Glutamatergic neuron (in vitro differentiated cells): ENCODE results near the gene PCDH9. TPM values are rescaled to one million over a fixed set of nuclear protein-coding genes. Genes with fewer than 3 reads are reported as not detected.

Experiments used
- DNase-seq: peaks from one replicate; pipeline ENCODE4 v3.0.0; 2022
- H3K27ac Mint-ChIP-seq: one replicate; pipeline ENCODE4 v1.8.0; 2020; ENCODE audit warnings: mild to moderate bottlenecking, mixed read lengths, inconsistent platforms; ENCODE audit not compliant: unreplicated experiment
- H3K27me3 Mint-ChIP-seq: one replicate; pipeline ENCODE4 v1.8.0; 2020; ENCODE audit warnings: mild to moderate bottlenecking, moderate library complexity, mixed read lengths, inconsistent platforms; ENCODE audit not compliant: unreplicated experiment
- H3K36me3 Mint-ChIP-seq: one replicate; pipeline ENCODE4 v1.8.0; 2020; ENCODE audit warnings: mild to moderate bottlenecking, mixed read lengths, inconsistent platforms; ENCODE audit not compliant: unreplicated experiment
- H3K4me1 Mint-ChIP-seq: one replicate; pipeline ENCODE4 v1.8.0; 2020; ENCODE audit warnings: mild to moderate bottlenecking, low read depth, mixed read lengths, inconsistent platforms; ENCODE audit not compliant: unreplicated experiment
- H3K4me3 Mint-ChIP-seq: one replicate; pipeline ENCODE4 v1.8.0; 2020; ENCODE audit warnings: mild to moderate bottlenecking, mixed read lengths, inconsistent platforms; ENCODE audit not compliant: unreplicated experiment
- H3K9me3 Mint-ChIP-seq: one replicate; pipeline ENCODE4 v1.8.0; 2020; ENCODE audit warnings: mild to moderate bottlenecking, moderate library complexity, mixed read lengths, inconsistent platforms; ENCODE audit not compliant: unreplicated experiment
- CTCF ChIP-seq: fragments of 200-600 bp; sonication (generic); IDR thresholded peaks from one replicate; pipeline ENCODE4 v1.5.0; 2021; ENCODE audit not compliant: partially characterized antibody, unreplicated experiment
- total RNA-seq: library from RNA; stranded (reverse); fragmentation: NEBNext Ultra II Directional; extraction: Animal tissue kit (Norgen Biotek cat#: 25700); gene quantifications from one replicate; pipeline ENCODE4 v1.2.1, GENCODE V29; 2021; ENCODE audit not compliant: unreplicated experiment

The PCDH9 gene
- total RNA-seq, 1 donor from 2014 or later = 43.3 TPM

GRCh38 chr13:66657165-66657881 lies 572.8 kb downstream of the PCDH9 start:
- Mint-ChIP-seq H3K27ac (peak overlapping the region; percentile 44), H3K4me3 (no peak overlapping the region), H3K36me3 (peaks cover 10% of the 10 kb centered on the region), H3K27me3 (no peaks in the 10 kb centered on the region), H3K4me1 (peaks cover 19% of the 10 kb centered on the region), H3K9me3 (no peaks in the 10 kb centered on the region)
- no peak for TF ChIP-seq CTCF
- no peak for DNase-seq

- no peak overlapping the region for H3K27ac Mint-ChIP-seq
- peaks cover 12% of the 10 kb centered on the region for H3K36me3 Mint-ChIP-seq
- H3K4me3 Mint-ChIP-seq = no peak overlapping the region
- H3K4me1 Mint-ChIP-seq = peaks cover 19% of the 10 kb centered on the region
- H3K9me3 Mint-ChIP-seq = no peaks in the 10 kb centered on the region
- no peak for TF ChIP-seq CTCF
- no peaks in the 10 kb centered on the region for H3K27me3 Mint-ChIP-seq
- DNase-seq = no peak
These were observed 574.2 kb downstream of the PCDH9 start for GRCh38 chr13:66655847-66656454.

- no peaks in the 10 kb centered on the region for H3K27me3 Mint-ChIP-seq
- no peak overlapping the region for H3K27ac Mint-ChIP-seq
- no peak overlapping the region for H3K4me3 Mint-ChIP-seq
- no peaks in the 10 kb centered on the region for H3K9me3 Mint-ChIP-seq
- no peak for DNase-seq
- no peak for TF ChIP-seq CTCF
- H3K36me3 Mint-ChIP-seq = no peaks in the 10 kb centered on the region
- no peaks in the 10 kb centered on the region for H3K4me1 Mint-ChIP-seq
These were observed 585.2 kb downstream of the PCDH9 start for GRCh38 chr13:66644855-66645460.

GRCh38 chr13:66640231-66640630 lies 589.9 kb downstream of the PCDH9 start:
- no peaks in the 10 kb centered on the region for H3K9me3 Mint-ChIP-seq
- H3K4me3 Mint-ChIP-seq = no peak overlapping the region
- TF ChIP-seq CTCF = no peak
- no peak overlapping the region for H3K27ac Mint-ChIP-seq
- no peaks in the 10 kb centered on the region for H3K36me3 Mint-ChIP-seq
- no peaks in the 10 kb centered on the region for H3K4me1 Mint-ChIP-seq
- peaks cover 2% of the 10 kb centered on the region for H3K27me3 Mint-ChIP-seq
- no peak for DNase-seq

GRCh38 chr13:66639044-66639443 lies 591.1 kb downstream of the PCDH9 start:
- no peak overlapping the region for H3K27ac Mint-ChIP-seq
- no peak overlapping the region for H3K4me3 Mint-ChIP-seq
- H3K36me3 Mint-ChIP-seq = no peaks in the 10 kb centered on the region
- no peaks in the 10 kb centered on the region for H3K9me3 Mint-ChIP-seq
- no peaks in the 10 kb centered on the region for H3K4me1 Mint-ChIP-seq
- TF ChIP-seq CTCF = no peak
- DNase-seq = no peak
- H3K27me3 Mint-ChIP-seq = peaks cover 2% of the 10 kb centered on the region
